Cardiac septum (tissue), 1 donor: Measurements from ENCODE around the gene SLC2A4. TPM values are rescaled to one million over a fixed set of nuclear protein-coding genes. Genes with fewer than 3 reads are reported as not detected.

ENCODE experiments used
- DNase-seq: peaks from one replicate; pipeline ENCODE4 v3.0.0-alpha.2; 2020; ENCODE audit warnings: low spot score
- intact Hi-C: fragments of 100-400 bp; cut with DNase I; formaldehyde crosslinking; loops from one replicate; pipeline ENCODE4 v1.14.0; 2022
- total RNA-seq: library from RNA; stranded (reverse); fragmentation: NEBNext Ultra II Directional; extraction: Animal tissue kit (Norgen Biotek cat#: 25700); gene quantifications from one replicate; pipeline ENCODE4 v1.2.1, GENCODE V29; 2021
- donor health status: DM: no; HTN: no; CAD: no.

The SLC2A4 gene
- total RNA-seq, 1 donor from 2014 or later: 73.5 TPM

GRCh38 chr17:7261379-7262191, 19.9 kb upstream of the SLC2A4 start:
- no peak for DNase-seq
- intact Hi-C loops: no loop called here

GRCh38 chr17:7262192-7262934, 19.2 kb upstream of the SLC2A4 start, which contains the start of gene CLDN7:
Gene CLDN7 (minus strand): TSS chr17:7262478. CDS start chr17:7262043, 435 bp downstream.
- DNase-seq: no peak
- intact Hi-C loops: no loop called here

GRCh38 chr17:7262935-7263800, 18.4 kb upstream of the SLC2A4 start:
- intact Hi-C loops: no loop called here
- DNase-seq: no peak

DNA sequence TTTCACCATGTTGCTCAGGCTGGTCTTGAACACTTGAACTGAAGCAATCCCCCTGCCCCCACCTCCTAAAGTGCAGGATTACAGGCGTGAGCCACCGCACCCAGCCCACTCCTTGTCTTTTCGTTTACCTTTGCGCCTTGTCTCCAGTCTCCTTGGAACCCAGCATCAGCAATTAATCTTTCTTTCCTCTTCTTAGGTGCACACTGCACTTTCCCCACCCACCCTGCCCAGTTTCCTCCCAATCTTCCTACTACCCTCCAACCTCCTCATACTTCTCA, 17.8 kb upstream of the SLC2A4 start:
- intact Hi-C loops: no loop called here
- DNase-seq: no peak

DNA sequence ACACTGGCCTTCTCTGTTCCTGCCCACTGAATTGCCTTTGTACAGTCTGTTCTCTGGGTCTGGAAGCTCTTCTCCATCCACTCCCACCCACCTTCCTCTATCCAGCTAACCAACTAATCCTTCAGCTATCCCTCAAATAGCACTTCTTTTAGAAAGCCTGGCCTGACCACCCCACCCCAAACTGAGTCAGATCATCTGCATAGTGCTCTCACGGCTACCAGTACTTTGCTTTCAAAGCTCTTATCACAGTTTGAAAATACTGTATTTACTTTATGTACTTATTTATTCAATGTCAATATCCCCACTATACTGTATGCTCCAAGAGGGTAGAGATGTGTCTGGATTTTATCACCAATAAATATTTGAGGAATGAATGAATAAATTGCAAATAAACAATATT, 14.7 kb upstream of the SLC2A4 start:
- intact Hi-C loops: no loop called here
- DNase-seq: no peak

DNA sequence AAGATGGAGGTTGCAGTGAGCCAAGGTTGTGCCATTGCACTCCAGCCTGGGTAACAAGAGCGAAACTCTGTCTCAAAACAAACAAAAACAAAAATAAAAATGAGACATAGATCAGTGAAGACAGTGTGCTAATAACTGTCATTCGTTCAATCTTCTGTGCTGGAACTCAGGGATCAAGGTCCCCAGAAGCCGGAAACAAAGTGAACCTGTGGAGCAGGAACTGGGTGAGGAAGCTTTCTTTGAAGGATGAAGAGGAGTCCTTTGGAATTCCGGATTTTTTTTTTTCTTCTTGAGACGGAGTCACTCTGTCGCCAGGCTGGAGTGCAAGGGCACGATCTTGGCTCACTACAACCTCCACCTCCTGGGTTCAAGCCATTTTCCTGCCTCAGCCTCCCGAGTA, 2.1 kb upstream of the SLC2A4 start:
- DNase-seq: no peak
- intact Hi-C loops: no loop called here

- peak; percentile 89 for DNase-seq
- intact Hi-C loops: loop anchor here (1.0 to 2.0 kb wide), 3 partner anchors 16 to 72 kb away; partner anchors contain the start of genes ELP5 and KCTD11
These were observed 922 bp upstream of the SLC2A4 start for GRCh38 chr17:7280519-7281073.

DNA sequence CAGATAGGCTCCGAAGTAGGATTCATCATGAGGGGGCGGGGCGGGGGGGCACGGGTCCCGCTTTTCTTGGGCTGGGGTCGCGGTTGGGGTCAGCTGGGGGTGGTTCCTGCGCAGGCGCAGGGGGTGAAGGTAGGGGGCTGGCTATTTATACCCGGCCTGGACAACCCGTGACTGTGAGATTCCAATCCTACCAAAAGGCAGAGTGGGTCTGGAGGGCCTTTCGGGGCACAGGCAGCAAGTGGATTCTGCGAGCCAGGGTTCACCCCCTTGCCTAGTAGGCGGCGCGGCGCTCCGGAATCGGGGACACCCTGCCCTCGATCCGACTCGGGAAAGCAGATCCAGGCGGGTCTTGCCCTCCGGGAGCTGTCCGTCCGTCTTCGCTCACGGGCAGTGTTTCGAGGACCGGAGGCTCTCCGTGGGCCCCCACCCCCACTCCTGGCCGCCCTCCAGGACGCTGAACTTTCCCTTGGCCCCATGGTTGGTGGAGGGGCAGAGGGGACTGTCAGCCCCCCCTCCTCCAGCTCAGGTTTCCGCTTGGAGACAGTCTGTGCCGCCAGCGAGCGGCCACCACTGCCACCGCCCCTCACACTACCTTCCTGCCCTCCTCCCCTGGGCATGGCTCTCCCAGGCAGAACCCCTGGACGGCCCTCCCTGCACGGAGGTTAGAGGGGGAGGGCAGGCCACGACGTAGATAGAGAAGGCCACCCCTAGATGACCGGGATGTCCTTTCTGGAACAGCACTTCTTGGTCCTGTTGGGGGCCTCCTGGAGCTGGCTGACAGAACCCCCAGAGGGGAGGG, 634 bp downstream of the SLC2A4 start:
- DNase-seq: peak; percentile 84
- intact Hi-C loops: loop anchor here (1.0 to 2.0 kb wide), 2 partner anchors 30 to 71 kb away; partner anchors contain the start of genes ELP5 and KCTD11

GRCh38 chr17:7282752-7283321, 1.3 kb downstream of the SLC2A4 start:
- intact Hi-C loops: no loop called here
- no peak for DNase-seq

- intact Hi-C loops: no loop called here
These were observed 2.1 kb downstream of the SLC2A4 start for GRCh38 chr17:7283471-7284216.

GRCh38 chr17:7284911-7285310, 3.4 kb downstream of the SLC2A4 start:
- intact Hi-C loops: no loop called here
- DNase-seq: no peak

More at GRCh38 chr17:7283471-7284216, 2.1 kb downstream of the SLC2A4 start:
- no peak for DNase-seq

- intact Hi-C loops: no loop called here
- DNase-seq: peak; percentile 63
These were observed 4.2 kb downstream of the SLC2A4 start for GRCh38 chr17:7285679-7286078.

GRCh38 chr17:7289256-7290032, 7.9 kb downstream of the SLC2A4 start:
- intact Hi-C loops: no loop called here
- DNase-seq: no peak

GRCh38 chr17:7290166-7290565, 8.6 kb downstream of the SLC2A4 start:
- intact Hi-C loops: no loop called here
- no peak for DNase-seq

DNA sequence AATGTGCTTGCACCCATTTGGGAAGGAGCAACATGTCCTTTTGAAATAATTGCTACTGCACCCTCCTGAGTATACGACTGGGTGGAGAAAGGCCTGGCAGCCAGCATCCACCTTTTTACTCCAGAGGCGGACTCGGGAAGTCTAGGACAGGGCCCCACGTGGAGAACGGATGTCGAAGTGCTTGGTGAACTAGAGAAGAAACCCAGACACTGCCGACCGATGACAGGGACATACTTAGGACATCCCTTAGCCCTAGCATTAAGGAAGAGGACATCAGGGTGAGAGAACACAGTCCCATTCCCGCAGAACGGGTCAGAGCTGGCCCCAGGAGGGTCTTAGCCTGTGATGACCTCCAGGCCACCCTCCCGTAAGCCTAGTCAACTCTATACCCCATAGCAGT, 9.2 kb downstream of the SLC2A4 start:
- intact Hi-C loops: no loop called here
- DNase-seq: no peak

GRCh38 chr17:7292194-7292593, 10.7 kb downstream of the SLC2A4 start:
- intact Hi-C loops: no loop called here
- DNase-seq: no peak

GRCh38 chr17:7292729-7293128, 11.2 kb downstream of the SLC2A4 start:
- intact Hi-C loops: no loop called here
- no peak for DNase-seq
